Hematopoietic multipotent progenitor cell treated with erythropoietin and hydrocortisone succinate and interleukin-3 and kit ligand, for 4 days (in vitro differentiated cells): ENCODE data around the gene OTOS.

Experiments used
- DNase-seq: peaks from one replicate; pipeline ENCODE4 v3.0.0-alpha.2; 2015

Gene OTOS

GRCh38 chr2:240135706-240136012 lies 4.8 kb downstream of the OTOS start:
- DNase-seq, result peak; percentile 40

- no peak for DNase-seq
These were observed 5.4 kb downstream of the OTOS start for GRCh38 chr2:240134956-240135520.

GRCh38 chr2:240134466-240134865 lies 6.0 kb downstream of the OTOS start:
- no peak for DNase-seq

GRCh38 chr2:240133401-240133800 lies 7.1 kb downstream of the OTOS start:
- no peak for DNase-seq

GRCh38 chr2:240132651-240132980 lies 7.8 kb downstream of the OTOS start:
- DNase-seq, result no peak

- DNase-seq, result no peak
These were observed 8.4 kb downstream of the OTOS start for GRCh38 chr2:240131941-240132650.

- DNase-seq, result no peak
These were observed 9.2 kb downstream of the OTOS start for GRCh38 chr2:240131296-240131695.

GRCh38 chr2:240130393-240131195 lies 9.9 kb downstream of the OTOS start:
- DNase-seq, result no peak

- no peak for DNase-seq
These were observed 10.6 kb downstream of the OTOS start for GRCh38 chr2:240129731-240130392.

- DNase-seq, result no peak
These were observed 11.1 kb downstream of the OTOS start for GRCh38 chr2:240129311-240129710.

- DNase-seq, result no peak
These were observed 11.8 kb downstream of the OTOS start for GRCh38 chr2:240128608-240129145.

GRCh38 chr2:240127911-240128607 lies 12.4 kb downstream of the OTOS start:
- DNase-seq, result no peak

- no peak for DNase-seq
These were observed 13.2 kb downstream of the OTOS start for GRCh38 chr2:240127191-240127750.

GRCh38 chr2:240126731-240127130 lies 13.7 kb downstream of the OTOS start:
- no peak for DNase-seq

- DNase-seq, result no peak
These were observed 14.7 kb downstream of the OTOS start for GRCh38 chr2:240125742-240126141.

GRCh38 chr2:240124651-240125030 lies 15.8 kb downstream of the OTOS start:
- DNase-seq, result no peak

- DNase-seq, result no peak
These were observed 16.4 kb downstream of the OTOS start for GRCh38 chr2:240123821-240124650.

- DNase-seq, result no peak
These were observed 18.8 kb downstream of the OTOS start for GRCh38 chr2:240121675-240122074.

- DNase-seq, result no peak
These were observed 19.3 kb downstream of the OTOS start for GRCh38 chr2:240121190-240121589.

- no peak for DNase-seq
These were observed 26.2 kb downstream of the OTOS start for GRCh38 chr2:240114233-240114632.

- DNase-seq, result no peak
These were observed 27.4 kb downstream of the OTOS start for GRCh38 chr2:240112914-240113690.
